Esophagus squamous epithelium (tissue), 5 donors: ENCODE measurements around the gene COPG2. TPM values are rescaled to one million over a fixed set of nuclear protein-coding genes. Genes with fewer than 3 reads are reported as not detected.
A peak's percentile ranks its signal among the peaks of the same experiment; 100 is the strongest.

ENCODE experiments used
- DNase-seq: peaks from one replicate; lab custom pipeline; 2025; lab: John Stamatoyannopoulos, UW
- H3K27ac ChIP-seq, 4 donors: fragments of 200-600 bp; sonication (generic); one replicate each; pipeline ENCODE4 v1.5.1; 2016 to 2019; ENCODE audit warnings: mild to moderate bottlenecking in 1 of 4
- H3K27me3 ChIP-seq, 4 donors: fragments of 200-600 bp; sonication (generic); 1 replicate in 3 of 4; 2 replicates in 1 of 4; pipeline versions ENCODE4 v1.5.1 to v1.6.0; 2017 to 2021; ENCODE audit warnings: antibody characterized with exemption in 1 of 4
- H3K36me3 ChIP-seq, 3 donors: fragments of 200-600 bp; sonication (generic); one replicate each; pipeline ENCODE4 v1.5.1; 2016 to 2019
- H3K4me1 ChIP-seq, 3 donors: fragments of 200-600 bp; sonication (generic); one replicate each; pipeline ENCODE4 v1.5.1; 2017 to 2019
- H3K4me3 ChIP-seq, 4 donors: fragments of 200-600 bp; sonication (generic); 1 replicate in 3 of 4; 2 replicates in 1 of 4; pipeline ENCODE4 v1.5.1; 2016 to 2019; ENCODE audit warnings: mild to moderate bottlenecking in 2 of 4, moderate library complexity in 1 of 4
- H3K9me3 ChIP-seq, 3 donors: fragments of 200-600 bp; sonication (generic); one replicate each; pipeline ENCODE4 v1.5.1; 2016 to 2019
- POLR2A ChIP-seq, 4 donors: fragments of 450-650 bp; IDR thresholded peaks; one replicate each; pipeline ENCODE4 v1.6.1; 2017; ENCODE audit warnings: antibody characterized with exemption in 4 of 4, mild to moderate bottlenecking in 4 of 4, moderate library complexity in 3 of 4
- WGBS, 2 donors: methylation state at CpG; one replicate each; pipeline ENCODE4 v1.1.5; 2018; 5-methylcytosine and 5-hydroxymethylcytosine counted together
- intact Hi-C: fragments of 100-400 bp; cut with DNase I; formaldehyde crosslinking; loops from one replicate; pipeline ENCODE4 v1.15.0; 2022
- total RNA-seq, 4 donors: library from RNA; depleted of rRNA; stranded (reverse); fragments of >200 nt; gene quantifications; one replicate each; pipeline ENCODE4 v1.1.0, GENCODE V29; 2016
- TF ChIP-seq, protein P1 (sequence below), 6 experiments: fragments of 450-650 bp in 4 of 6; fragments of 200-600 bp in 2 of 6; sonication (generic) in 2 of 6; IDR thresholded peaks; one replicate each; pipeline ENCODE4 v1.5.1; 2016 to 2019; ENCODE audit warnings: antibody characterized with exemption in 6 of 6, mild to moderate bottlenecking in 4 of 6, moderate library complexity in 4 of 6
- donor health status: DM: yes; HTN: yes; CAD: no.

The COPG2 gene
- total RNA-seq, 4 donors from 2014 or later: 12.3 to 28.2 (median 17.8) TPM

DNA sequence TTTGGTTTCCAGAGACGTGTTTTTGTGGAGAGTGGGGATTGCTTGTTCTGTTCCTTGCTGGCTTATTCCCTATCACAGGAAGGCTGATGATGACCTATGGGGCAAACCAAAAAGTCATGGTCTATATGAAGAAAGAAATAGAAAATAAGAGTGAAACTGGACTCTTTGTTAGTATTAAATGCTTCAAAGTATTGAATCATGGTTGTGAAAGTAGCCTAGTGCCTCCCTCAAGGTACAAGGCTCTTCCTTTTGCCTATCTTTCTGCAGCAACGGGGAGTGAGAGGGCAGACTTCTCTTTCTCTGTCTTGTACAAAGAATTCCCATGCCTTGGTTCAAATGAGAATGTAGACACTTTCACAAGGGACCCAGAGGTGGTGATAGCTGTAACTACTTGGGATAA is 167.6 kb downstream of the COPG2 start:
- intact Hi-C loops: no loop called here
- Histone ChIP-seq H3K27me3 (no peaks in the 10 kb centered on the region), H3K36me3 (peaks cover 0 to 65% (median 0%) of the 10 kb centered on the region in 3 donors), H3K4me1 (no peaks in the 10 kb centered on the region), H3K4me3 (no peak overlapping the region), H3K27ac (no peak overlapping the region), H3K9me3 (no peaks in the 10 kb centered on the region)
- no peak for DNase-seq
- WGBS, 2 donors: 82 to 83% methylated on average over 2 of the region's 2 CpGs
- TF ChIP-seq, protein P1, sequence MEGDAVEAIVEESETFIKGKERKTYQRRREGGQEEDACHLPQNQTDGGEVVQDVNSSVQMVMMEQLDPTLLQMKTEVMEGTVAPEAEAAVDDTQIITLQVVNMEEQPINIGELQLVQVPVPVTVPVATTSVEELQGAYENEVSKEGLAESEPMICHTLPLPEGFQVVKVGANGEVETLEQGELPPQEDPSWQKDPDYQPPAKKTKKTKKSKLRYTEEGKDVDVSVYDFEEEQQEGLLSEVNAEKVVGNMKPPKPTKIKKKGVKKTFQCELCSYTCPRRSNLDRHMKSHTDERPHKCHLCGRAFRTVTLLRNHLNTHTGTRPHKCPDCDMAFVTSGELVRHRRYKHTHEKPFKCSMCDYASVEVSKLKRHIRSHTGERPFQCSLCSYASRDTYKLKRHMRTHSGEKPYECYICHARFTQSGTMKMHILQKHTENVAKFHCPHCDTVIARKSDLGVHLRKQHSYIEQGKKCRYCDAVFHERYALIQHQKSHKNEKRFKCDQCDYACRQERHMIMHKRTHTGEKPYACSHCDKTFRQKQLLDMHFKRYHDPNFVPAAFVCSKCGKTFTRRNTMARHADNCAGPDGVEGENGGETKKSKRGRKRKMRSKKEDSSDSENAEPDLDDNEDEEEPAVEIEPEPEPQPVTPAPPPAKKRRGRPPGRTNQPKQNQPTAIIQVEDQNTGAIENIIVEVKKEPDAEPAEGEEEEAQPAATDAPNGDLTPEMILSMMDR (IDR thresholded peaks at IDR 0.05): no peak
- no peak for TF ChIP-seq POLR2A (IDR thresholded peaks at IDR 0.05)

DNA sequence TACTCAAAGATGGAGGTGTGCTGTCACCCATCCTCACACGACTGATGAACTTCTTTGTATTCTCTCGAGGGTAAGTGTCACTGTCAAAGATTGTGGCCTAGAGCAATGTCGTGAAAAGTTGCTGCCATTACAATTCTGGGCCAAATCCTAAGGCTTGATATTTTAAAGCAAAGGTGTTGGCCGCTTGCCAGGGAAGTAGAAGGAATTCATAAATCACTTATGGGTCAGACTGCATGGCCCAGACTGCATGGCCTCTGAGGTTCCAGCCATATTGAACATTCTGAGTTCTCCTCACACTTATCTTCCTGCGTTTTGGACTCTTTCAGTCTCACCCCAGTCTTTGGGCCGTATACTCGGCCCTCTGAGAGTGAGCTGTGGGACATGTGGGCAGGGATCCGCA is 168.1 kb downstream of the COPG2 start:
- Histone ChIP-seq H3K27ac (no peak overlapping the region), H3K9me3 (no peaks in the 10 kb centered on the region), H3K4me1 (no peaks in the 10 kb centered on the region), H3K4me3 (no peak overlapping the region), H3K27me3 (no peaks in the 10 kb centered on the region), H3K36me3 (peaks cover 0 to 60% (median 0%) of the 10 kb centered on the region in 3 donors)
- intact Hi-C loops: no loop called here
- no peak for DNase-seq
- TF ChIP-seq POLR2A (IDR thresholded peaks at IDR 0.05): no peak
- TF ChIP-seq, protein P1 (IDR thresholded peaks at IDR 0.05): no peak
- WGBS, 2 donors: 78 to 88% methylated on average over 7 to 8 of the region's 8 CpGs

DNA sequence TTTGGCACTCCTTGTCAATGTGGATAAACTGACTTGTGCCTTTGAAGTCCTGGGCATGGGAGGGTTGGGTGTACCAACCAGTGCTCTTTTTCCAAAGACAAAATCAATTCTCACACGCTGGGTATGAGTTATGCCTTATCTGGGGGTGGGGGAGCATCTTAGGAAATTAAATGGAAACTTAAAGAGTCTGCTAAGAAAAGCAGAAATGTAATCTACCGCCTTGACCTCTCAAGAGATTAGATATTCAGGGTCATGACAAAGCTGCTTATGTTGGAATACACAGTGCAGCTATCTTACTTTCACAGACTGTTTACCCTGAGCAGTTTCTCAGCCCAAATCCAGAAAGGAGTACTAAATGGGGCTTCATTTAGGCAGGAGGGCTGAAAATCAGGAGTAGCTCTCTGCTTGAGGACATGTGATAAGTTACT is 174.1 kb downstream of the COPG2 start:
- Histone ChIP-seq H3K27ac (no peak overlapping the region), H3K4me1 (peaks cover 0 to 31% (median 11%) of the 10 kb centered on the region in 3 donors), H3K27me3 (peaks cover 0 to 48% (median 0%) of the 10 kb centered on the region in 4 donors), H3K9me3 (no peaks in the 10 kb centered on the region), H3K36me3 (peaks cover 0 to 17% (median 0%) of the 10 kb centered on the region in 3 donors), H3K4me3 (no peak overlapping the region)
- intact Hi-C loops: no loop called here
- 50 to 58% methylated on average over 2 of the region's 2 CpGs for WGBS, 2 donors
- TF ChIP-seq, protein P1 (IDR thresholded peaks at IDR 0.05): no peak
- TF ChIP-seq POLR2A (IDR thresholded peaks at IDR 0.05): no peak
- DNase-seq: no peak

DNA sequence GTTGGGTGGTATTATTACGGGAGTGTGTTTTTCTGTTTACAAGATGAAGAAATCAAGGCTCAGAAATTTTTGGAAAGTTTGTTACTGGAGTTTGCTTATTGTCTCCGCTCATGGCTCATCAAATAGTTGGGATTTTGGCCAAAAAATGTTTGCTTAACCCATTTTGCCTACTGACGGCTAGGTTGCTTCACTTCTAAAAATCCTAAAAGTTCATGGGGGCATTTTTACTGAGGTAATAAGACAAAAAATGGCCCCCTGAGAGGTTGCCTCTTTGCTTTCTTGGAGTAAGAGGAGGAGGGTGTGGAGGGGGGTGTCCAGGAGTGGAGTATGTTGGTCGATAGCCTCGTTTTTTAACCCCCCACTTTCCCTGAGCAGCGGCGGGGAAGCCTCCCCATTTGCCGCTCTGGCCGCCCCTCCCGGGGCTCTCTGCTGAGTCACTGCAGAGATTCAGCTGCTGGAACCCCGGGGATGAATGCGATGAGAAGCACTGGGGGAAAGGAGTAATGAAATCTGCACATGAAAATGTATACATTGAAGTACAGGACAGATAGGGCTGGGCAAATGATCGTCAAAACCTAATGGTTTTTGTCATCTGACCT is 175.2 kb downstream of the COPG2 start:
- DNase-seq: no peak
- no peak overlapping the region for H3K27ac ChIP-seq
- intact Hi-C loops: no loop called here
- peaks cover 0 to 8% (median 0%) of the 10 kb centered on the region in 3 donors for H3K36me3 ChIP-seq
- peaks cover 0 to 31% (median 11%) of the 10 kb centered on the region in 3 donors for H3K4me1 ChIP-seq
- no peaks in the 10 kb centered on the region for H3K9me3 ChIP-seq
- peak overlapping the region in 3 of 4 donors; percentile 34 to 60 (median 49) for H3K4me3 ChIP-seq
- 62 to 81% methylated on average over 7 to 11 of the region's 13 CpGs for WGBS, 2 donors
- peaks cover 0 to 52% (median 0%) of the 10 kb centered on the region in 4 donors for H3K27me3 ChIP-seq
- TF ChIP-seq, protein P1 (IDR thresholded peaks at IDR 0.05): no peak
- TF ChIP-seq POLR2A (IDR thresholded peaks at IDR 0.05): no peak

DNA sequence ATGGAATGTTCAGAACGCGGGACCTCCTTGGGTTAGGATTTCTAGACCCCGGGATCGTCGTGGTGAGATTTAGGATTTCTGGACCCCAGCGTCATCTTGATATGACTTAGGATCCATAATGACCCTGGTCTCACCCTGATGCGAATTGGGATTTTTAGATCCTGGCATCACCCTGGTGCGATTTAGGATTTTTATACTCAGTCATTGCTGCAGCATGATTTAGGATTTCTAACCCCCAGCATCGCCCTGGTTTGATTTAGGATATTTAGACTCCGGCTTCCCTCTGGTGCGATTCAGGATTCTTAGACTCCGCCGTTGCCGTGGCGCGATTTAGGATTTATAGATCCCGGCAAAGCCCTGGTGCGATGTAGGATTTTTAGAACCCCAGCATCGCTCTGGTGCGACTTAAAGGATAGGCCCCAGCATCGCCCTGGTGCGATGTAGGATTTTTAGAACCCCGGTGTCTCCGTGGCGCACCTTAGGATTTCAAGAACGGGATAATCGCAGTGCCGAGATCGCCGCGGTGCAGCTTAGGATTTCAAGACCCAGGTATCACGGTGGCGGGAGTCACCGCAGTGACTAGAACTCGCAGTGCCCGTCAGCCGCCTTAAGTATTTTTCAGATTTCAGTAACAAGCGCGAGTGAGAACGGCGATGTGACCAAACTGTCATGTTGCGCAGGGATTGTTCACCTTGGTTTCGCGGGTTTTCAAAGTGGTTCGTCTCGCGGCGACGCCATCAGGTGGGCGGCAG is 175.8 kb downstream of the COPG2 start:
- 55 to 74% methylated on average over 30 to 36 of the region's 50 CpGs for WGBS, 2 donors
- H3K36me3 ChIP-seq: peaks cover 0 to 1% (median 0%) of the 10 kb centered on the region in 3 donors
- H3K27me3 ChIP-seq: peaks cover 0 to 52% (median 0%) of the 10 kb centered on the region in 4 donors
- DNase-seq: no peak
- TF ChIP-seq POLR2A (IDR thresholded peaks at IDR 0.05): no peak
- TF ChIP-seq, protein P1 (IDR thresholded peaks at IDR 0.05): no peak
- H3K9me3 ChIP-seq: no peaks in the 10 kb centered on the region
- no peak overlapping the region for H3K27ac ChIP-seq
- peak overlapping the region; percentile 23 to 60 (median 42) for H3K4me3 ChIP-seq
- peaks cover 0 to 31% (median 11%) of the 10 kb centered on the region in 3 donors for H3K4me1 ChIP-seq
- intact Hi-C loops: no loop called here
